Large intestine (tissue), 3 donors: ENCODE data around the gene SDK1. TPM values are rescaled to one million over a fixed set of nuclear protein-coding genes. Genes with fewer than 3 reads are reported as not detected.

ENCODE experiments used
- DNase-seq, 2 donors: peaks; one replicate each; pipeline versions ENCODE4 v3.0.0 to v3.0.0-alpha.2; 2013
- H3K27ac ChIP-seq: one replicate; pipeline ENCODE4 v1.5.1; 2013; ENCODE audit warnings: low read length
- H3K27me3 ChIP-seq: 2 replicates; pipeline ENCODE4 v1.6.1; 2013; ENCODE audit warnings: low read length; ENCODE audit not compliant: control insufficient read depth, insufficient read depth
- H3K36me3 ChIP-seq: 2 replicates; pipeline ENCODE4 v1.6.1; 2013; ENCODE audit warnings: low read length; ENCODE audit not compliant: control insufficient read depth, insufficient read depth
- H3K4me1 ChIP-seq: one replicate; pipeline ENCODE4 v1.6.1; 2013; ENCODE audit warnings: low read length; ENCODE audit not compliant: control insufficient read depth, insufficient read depth
- H3K4me3 ChIP-seq: one replicate; pipeline ENCODE4 v1.5.1; 2013; ENCODE audit warnings: low read length
- H3K9me3 ChIP-seq: one replicate; pipeline ENCODE4 v1.6.1; 2013; ENCODE audit warnings: mild to moderate bottlenecking, low read depth, low read length, moderate library complexity; ENCODE audit not compliant: control insufficient read depth
- WGBS: methylation state at CpG from one replicate; pipeline ENCODE4 v1.1.5; 2013; ENCODE audit warnings: low lambda C conversion rate; ENCODE audit not compliant: insufficient coverage; 5-methylcytosine and 5-hydroxymethylcytosine counted together
- polyA plus RNA-seq: library from polyadenylated mRNA; unstranded; fragments of 120-200 nt; gene quantifications from one replicate; pipeline ENCODE4 v1.2.1, GENCODE V29; 2013

Gene SDK1
- polyA plus RNA-seq, 1 donor: 6.4 TPM

GRCh38 chr7:3412871-3413270 is 111.8 kb downstream of the SDK1 start:
- H3K36me3 ChIP-seq: no peaks in the 10 kb centered on the region
- H3K27ac ChIP-seq: no peak overlapping the region
- H3K4me1 ChIP-seq: peaks cover 7% of the 10 kb centered on the region
- H3K27me3 ChIP-seq: no peaks in the 10 kb centered on the region
- no peak for DNase-seq
- no peak overlapping the region for H3K4me3 ChIP-seq
- WGBS: no CpG with 5 or more reads among the region's 2 CpGs
- H3K9me3 ChIP-seq: no peaks in the 10 kb centered on the region

GRCh38 chr7:3415861-3416312 is 114.8 kb downstream of the SDK1 start:
- 40% methylated on average over 1 of the region's 3 CpGs for WGBS
- Histone ChIP-seq H3K4me3 (no peak overlapping the region), H3K36me3 (no peaks in the 10 kb centered on the region), H3K9me3 (no peaks in the 10 kb centered on the region), H3K27me3 (no peaks in the 10 kb centered on the region), H3K27ac (no peak overlapping the region), H3K4me1 (peaks cover 7% of the 10 kb centered on the region)
- peak in 1 of 2 donors; percentile 30 for DNase-seq

GRCh38 chr7:3416453-3416852 is 115.4 kb downstream of the SDK1 start:
- no peak for DNase-seq
- H3K4me1 ChIP-seq: peaks cover 7% of the 10 kb centered on the region
- no peak overlapping the region for H3K4me3 ChIP-seq
- no peaks in the 10 kb centered on the region for H3K27me3 ChIP-seq
- H3K36me3 ChIP-seq: no peaks in the 10 kb centered on the region
- WGBS: no CpG with 5 or more reads among the region's 4 CpGs
- H3K9me3 ChIP-seq: no peaks in the 10 kb centered on the region
- no peak overlapping the region for H3K27ac ChIP-seq

GRCh38 chr7:3425087-3425486 is 124.0 kb downstream of the SDK1 start:
- Histone ChIP-seq H3K4me1 (no peaks in the 10 kb centered on the region), H3K27me3 (no peaks in the 10 kb centered on the region), H3K36me3 (no peaks in the 10 kb centered on the region), H3K27ac (no peak overlapping the region), H3K4me3 (no peak overlapping the region), H3K9me3 (peaks cover 4% of the 10 kb centered on the region)
- no peak for DNase-seq

GRCh38 chr7:3426064-3426463 is 125.0 kb downstream of the SDK1 start:
- no peak for DNase-seq
- Histone ChIP-seq H3K4me1 (no peaks in the 10 kb centered on the region), H3K9me3 (peaks cover 4% of the 10 kb centered on the region), H3K27ac (no peak overlapping the region), H3K27me3 (no peaks in the 10 kb centered on the region), H3K4me3 (no peak overlapping the region), H3K36me3 (no peaks in the 10 kb centered on the region)
- WGBS: 8% methylated on average over 2 of the region's 4 CpGs

- Histone ChIP-seq H3K36me3 (no peaks in the 10 kb centered on the region), H3K4me3 (no peak overlapping the region), H3K9me3 (no peaks in the 10 kb centered on the region), H3K4me1 (no peaks in the 10 kb centered on the region), H3K27me3 (no peaks in the 10 kb centered on the region), H3K27ac (no peak overlapping the region)
- DNase-seq: no peak
- WGBS: no CpG with 5 or more reads among the region's 1 CpG
These were observed 126.9 kb downstream of the SDK1 start for GRCh38 chr7:3427957-3428356.

GRCh38 chr7:3429981-3430380 is 128.9 kb downstream of the SDK1 start:
- Histone ChIP-seq H3K9me3 (no peaks in the 10 kb centered on the region), H3K4me1 (no peaks in the 10 kb centered on the region), H3K4me3 (no peak overlapping the region), H3K27me3 (no peaks in the 10 kb centered on the region), H3K36me3 (no peaks in the 10 kb centered on the region), H3K27ac (no peak overlapping the region)
- DNase-seq: no peak
- no CpG with 5 or more reads among the region's 4 CpGs for WGBS

GRCh38 chr7:3430588-3430987 is 129.5 kb downstream of the SDK1 start:
- H3K4me1 ChIP-seq: no peaks in the 10 kb centered on the region
- no peaks in the 10 kb centered on the region for H3K36me3 ChIP-seq
- WGBS: 71% methylated on average over 1 of the region's 7 CpGs

GRCh38 chr7:3431306-3431705 is 130.3 kb downstream of the SDK1 start:
- Histone ChIP-seq H3K9me3 (no peaks in the 10 kb centered on the region), H3K27ac (no peak overlapping the region), H3K4me1 (no peaks in the 10 kb centered on the region), H3K36me3 (no peaks in the 10 kb centered on the region), H3K27me3 (no peaks in the 10 kb centered on the region), H3K4me3 (no peak overlapping the region)
- no peak for DNase-seq
- WGBS: no CpG with 5 or more reads among the region's 1 CpG

More at GRCh38 chr7:3430588-3430987, 129.5 kb downstream of the SDK1 start:
- H3K4me3 ChIP-seq: no peak overlapping the region
- H3K27ac ChIP-seq: no peak overlapping the region
- H3K27me3 ChIP-seq: no peaks in the 10 kb centered on the region
- H3K9me3 ChIP-seq: no peaks in the 10 kb centered on the region
- DNase-seq: no peak

- H3K27me3 ChIP-seq: no peaks in the 10 kb centered on the region
- H3K4me1 ChIP-seq: no peaks in the 10 kb centered on the region
- no peak for DNase-seq
- H3K36me3 ChIP-seq: no peaks in the 10 kb centered on the region
- no peak overlapping the region for H3K27ac ChIP-seq
- H3K4me3 ChIP-seq: no peak overlapping the region
- no CpG with 5 or more reads among the region's 4 CpGs for WGBS
- H3K9me3 ChIP-seq: no peaks in the 10 kb centered on the region
These were observed 131.9 kb downstream of the SDK1 start for GRCh38 chr7:3432911-3433310.

GRCh38 chr7:3434611-3435010 is 133.6 kb downstream of the SDK1 start:
- no peak overlapping the region for H3K27ac ChIP-seq
- H3K36me3 ChIP-seq: no peaks in the 10 kb centered on the region
- H3K9me3 ChIP-seq: no peaks in the 10 kb centered on the region
- H3K27me3 ChIP-seq: no peaks in the 10 kb centered on the region
- DNase-seq: no peak
- 93% methylated on average over 2 of the region's 4 CpGs for WGBS
- H3K4me3 ChIP-seq: no peak overlapping the region
- no peaks in the 10 kb centered on the region for H3K4me1 ChIP-seq
